ENCODE measurements around the gene ACTA1.
"Not testable (repeated sequence)": the region's sequence is repeated elsewhere in the genome, so short reads cannot be mapped to it uniquely, and the experiment has no call there.

ACTA1 gene

DNA sequence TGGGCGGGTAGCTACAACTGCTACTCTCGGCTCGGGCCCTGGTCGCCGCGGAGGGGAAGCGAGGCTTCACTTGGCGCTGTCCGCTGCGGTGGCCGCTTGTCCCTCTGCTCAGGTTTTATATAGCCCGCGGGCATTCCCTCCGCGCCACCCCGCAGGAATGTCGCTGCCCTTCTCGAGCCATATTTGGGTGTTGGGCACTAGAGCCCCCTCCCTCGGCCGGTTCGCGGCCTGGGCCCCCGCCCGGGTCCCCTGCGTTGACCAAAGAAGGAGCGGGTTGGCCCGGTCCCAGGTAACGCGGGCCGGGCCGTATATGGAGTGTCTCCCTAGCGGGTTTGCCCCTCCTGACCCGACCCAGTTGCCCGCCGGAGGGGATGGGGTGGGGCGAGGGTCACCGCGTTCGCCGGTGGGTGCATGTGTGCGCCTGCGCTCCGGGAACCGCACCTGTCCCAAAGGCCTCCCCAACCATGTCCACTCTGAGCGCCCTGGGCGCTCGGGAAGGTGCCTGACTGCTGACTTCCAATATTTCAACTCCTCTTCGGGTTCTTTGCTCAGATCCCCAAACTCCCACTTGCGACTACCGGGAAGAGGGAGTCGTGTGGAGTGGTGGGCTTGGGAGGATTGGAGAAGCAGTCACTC lies at the start of gene ACTA1:
ACTA1 (minus strand) TSS at position 90 of the 636 bp plus-strand sequence. CDS start 979 bp downstream, outside the sequence.
- DNase-seq: no peak

DNA sequence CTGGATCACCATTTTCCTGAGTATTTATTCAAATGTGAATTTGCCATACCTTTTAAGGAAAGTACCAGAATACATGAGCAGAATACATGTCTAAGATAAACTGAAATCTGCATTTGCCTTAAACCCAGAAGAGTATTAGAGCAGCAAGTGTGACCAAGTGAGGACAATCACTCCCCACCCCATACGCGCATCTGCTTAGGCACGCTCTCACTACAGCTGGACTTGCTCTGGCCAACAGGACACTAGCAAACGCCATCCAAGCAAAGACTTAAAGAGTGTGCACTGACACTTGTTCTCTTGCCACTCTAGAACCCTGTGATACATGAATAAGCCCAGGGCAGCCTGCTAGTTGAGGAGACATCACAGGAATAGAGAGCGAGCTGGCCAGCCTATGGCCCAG lies 48.6 kb upstream of the ACTA1 start:
- DNase-seq: no peak

DNA sequence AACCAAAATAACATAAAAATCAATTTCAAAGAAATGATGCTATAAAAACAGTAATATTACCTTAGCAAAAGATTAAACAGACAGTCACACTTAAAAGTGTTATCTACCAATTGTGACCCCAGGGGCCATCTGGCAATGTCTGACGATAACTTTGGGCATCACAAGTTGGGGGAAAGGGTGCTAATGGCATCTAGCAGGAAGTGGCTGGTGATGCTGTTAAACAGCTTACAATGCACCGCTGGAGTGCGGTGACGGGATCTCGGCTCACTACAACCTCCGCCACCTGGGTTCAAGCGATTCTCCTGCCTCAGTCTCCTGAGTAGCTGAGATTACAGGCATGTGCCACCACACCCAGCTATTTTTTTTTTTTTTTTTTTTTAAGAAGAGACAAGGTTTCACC lies 46.6 kb upstream of the ACTA1 start:
- no peak for DNase-seq

DNA sequence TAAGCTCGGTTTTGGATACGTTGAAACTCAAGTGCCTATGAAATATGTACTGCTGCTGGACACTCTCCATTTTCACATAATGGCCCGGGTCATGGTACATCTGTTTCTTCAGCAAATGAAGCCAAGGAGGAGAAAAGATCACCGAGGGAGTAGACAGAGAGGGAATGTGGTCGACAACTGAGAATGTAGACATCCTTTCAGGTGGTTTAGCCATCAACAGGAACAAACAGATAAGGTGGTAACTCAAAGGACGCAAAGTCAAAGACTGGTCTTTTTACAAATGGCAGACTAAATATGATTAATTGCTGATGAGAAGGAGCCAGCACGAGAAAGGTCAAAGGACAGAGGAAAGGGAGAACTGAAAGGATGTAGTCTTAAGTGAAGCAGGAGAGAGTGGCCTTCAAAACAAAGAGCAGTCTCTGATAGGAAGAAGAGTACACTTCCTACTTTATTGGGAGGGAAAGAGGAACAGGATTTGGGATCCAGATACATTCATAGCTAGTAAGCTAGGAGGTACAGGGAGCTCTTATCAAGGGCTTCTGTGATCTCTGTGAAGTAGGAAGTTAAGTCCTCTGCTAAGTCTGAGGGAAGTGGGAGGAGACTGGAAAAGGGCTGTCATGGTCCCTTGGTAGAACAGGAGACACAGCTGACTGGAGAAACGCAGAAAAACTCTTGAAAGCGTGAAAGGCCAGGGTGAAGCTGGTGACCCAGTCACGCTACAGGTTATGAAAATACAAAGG lies 45.9 kb upstream of the ACTA1 start:
- no peak for DNase-seq

DNA sequence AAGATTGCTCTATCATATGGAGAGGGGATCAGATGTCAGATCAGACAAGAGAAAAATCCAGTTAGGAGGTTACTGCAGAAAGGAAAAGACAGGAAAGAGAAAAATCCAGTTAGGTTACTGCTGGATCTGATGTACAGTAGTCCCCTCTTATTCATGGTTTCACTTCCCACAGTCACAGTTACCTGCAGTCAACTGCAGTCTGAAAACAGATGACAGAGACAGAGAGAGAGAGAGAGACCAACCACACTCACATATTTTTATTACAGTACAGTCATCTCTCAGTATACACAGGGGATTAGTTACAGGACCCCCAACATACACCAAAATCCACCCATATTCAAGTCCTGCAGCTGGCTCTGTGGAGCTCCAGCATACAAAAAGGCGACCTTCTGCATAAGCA lies 45.0 kb upstream of the ACTA1 start:
- no peak for DNase-seq

DNA sequence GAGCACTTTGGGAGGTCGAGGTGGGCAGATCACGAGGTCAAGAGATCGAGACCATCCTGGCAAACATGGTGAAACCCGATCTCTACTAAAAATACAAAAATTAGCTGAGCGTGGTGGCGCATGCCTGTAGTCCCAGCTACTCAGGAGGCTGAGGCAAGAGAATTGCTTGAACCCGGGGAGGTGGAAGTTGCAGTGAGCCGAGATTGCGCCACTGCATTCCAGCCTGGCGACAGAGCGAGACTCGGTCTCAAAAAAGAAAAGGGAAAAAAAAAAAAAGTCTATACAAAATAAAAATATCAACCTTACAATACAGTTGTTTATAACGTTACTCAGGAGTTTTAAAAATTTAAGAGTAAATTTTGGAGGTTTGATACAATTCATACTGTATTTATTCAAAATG lies 42.0 kb upstream of the ACTA1 start:
- DNase-seq: not testable (repeated sequence)

DNA sequence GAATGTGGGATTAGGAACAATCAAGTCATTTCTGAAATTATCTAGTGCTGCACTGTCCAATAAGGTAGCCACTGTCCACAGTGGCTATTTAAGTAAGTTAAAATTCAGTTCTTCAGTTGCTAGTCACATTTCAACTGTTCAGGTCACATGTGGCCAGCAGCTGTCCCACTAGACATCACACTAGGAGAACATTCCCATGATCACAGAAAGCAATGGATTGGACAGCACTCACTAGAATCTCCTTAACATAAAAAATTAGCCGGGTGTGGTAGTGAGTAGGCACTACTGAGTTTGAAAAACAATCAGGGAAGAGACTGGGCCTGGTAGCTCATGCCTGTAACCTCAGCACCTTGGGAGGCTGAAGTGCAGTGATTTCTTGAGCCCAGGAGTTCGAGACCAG lies 40.6 kb upstream of the ACTA1 start:
- no peak for DNase-seq

DNA sequence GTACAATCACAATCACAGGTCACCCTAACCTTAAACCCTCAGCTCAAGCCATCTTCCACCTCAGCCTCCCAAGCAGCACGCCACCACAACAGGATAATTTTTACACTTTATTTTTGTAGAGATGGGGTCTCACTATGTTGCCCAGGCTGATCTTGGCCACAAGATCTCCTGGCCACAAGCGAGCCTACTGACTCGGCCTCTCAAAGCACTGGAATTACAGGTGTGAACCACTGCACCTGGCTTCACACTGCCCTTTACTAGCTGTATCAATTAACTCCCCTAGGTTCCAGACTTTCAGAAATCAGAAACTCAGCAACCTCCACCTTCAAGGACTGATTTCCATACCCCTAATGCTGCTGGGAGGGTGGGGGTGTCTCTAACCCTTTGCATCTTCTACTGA lies 37.3 kb upstream of the ACTA1 start:
- DNase-seq: no peak

DNA sequence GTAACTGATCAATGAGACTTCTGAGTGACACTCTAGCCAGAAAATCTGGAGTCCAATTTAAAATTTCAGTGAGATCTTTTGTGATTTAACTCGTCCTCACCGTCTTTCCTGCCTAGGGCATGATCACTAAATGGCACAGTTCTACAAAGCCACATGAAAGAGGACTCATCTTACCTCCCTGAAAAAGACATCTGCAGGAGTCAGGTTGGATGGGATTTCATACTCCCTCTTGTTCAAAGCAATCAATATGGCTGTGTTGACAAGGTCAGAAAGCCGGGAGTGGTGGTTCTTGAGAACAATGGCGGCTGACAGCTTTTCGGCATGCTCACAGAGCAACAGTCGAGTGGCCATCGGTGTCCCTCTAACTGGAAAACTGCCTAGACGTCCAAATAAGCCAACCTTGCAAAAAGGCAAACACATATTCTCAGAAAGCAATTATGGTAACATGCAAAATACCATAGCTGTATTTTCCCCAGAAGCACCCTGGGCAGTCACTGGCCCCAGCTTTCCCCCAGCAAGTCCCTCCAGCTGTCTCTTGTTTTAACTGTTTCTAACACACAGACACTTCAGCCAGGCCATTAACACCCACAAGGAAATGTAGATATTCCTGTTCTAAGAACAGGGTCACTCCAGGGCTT lies 36.6 kb upstream of the ACTA1 start:
- DNase-seq: no peak

DNA sequence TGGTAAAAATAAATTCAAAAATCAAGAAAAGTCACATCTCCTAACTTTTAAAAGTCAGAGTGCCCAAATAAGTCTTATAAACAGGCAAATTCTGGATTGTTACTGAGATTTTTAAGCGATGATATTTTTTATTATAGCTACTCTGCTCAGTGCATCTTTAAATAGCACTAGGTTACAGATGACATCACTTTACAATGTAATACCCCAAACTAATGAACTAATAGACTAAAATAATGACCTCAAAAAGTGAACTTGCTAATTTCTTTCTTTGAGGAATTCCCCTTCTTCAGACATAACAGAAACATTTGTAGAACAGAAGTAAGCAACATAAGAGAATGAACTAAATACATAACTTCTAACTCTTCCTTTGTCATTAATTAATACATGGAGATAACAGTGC lies 33.0 kb upstream of the ACTA1 start:
- DNase-seq: no peak

DNA sequence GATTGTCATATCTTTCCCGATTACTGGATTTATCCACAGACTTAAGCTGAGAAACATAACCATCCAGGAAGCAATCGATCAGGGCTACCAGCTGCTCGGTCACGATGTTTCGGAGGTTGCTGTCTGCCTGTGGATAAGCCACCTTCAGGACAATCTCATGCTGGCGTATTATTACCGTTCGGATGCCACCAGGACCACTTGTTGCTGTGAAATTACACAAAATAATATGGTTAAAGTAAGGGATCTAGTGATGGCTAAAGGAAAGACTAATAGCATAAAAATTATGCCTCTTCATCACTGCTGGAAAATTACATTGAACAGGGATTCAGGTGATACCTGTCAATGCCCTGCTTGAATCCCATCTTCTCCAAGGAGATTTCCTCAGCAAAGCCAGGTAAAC lies 30.8 kb upstream of the ACTA1 start:
- no peak for DNase-seq

DNA sequence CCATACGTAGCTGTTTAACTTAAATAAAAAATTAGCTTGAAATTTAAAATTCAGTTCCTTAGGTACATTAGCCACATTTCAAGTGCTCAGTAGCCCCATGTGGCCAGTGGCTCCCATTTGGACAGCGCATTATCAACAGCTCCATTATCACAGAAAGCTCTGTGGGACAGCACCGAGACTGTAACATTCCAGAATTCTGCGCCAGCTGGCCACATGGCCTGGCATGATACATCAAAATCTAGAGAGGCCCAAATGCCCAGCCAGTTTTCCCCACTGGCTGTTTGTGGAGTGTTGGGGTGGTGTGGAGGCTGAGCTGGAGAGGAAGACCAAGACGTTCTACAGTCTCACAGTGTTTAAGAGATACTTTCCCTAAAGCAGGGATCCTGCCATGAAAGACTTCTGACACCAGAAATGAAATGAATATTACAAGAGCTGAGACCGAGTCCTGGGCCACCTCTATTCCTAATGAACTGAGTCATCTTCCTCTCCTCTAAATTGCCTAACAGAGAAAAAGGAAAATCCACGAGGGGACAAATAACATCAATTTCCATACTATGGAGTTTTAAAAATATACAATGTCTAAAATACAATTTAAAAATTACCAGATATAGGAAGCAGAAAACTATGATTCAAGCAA lies 27.3 kb upstream of the ACTA1 start:
- DNase-seq: no peak

DNA sequence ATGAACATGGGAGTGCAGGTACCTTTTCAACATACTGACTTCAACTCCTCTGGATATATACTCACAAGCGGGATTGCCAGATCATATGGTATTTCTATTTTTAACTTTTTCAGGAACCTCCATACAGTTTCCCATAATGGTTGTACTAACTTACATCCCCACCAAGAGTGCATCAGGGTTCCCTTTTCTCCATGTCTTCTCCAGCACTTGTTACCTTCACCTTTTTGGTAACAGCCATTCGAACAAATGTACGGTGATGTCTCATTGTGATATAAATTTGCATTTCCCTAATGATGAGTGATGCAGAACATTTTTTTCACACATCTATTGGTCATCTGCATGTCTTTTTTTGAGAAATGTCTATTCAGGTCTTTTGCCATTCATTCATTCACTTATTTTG lies 25.9 kb upstream of the ACTA1 start:
- no peak for DNase-seq

DNA sequence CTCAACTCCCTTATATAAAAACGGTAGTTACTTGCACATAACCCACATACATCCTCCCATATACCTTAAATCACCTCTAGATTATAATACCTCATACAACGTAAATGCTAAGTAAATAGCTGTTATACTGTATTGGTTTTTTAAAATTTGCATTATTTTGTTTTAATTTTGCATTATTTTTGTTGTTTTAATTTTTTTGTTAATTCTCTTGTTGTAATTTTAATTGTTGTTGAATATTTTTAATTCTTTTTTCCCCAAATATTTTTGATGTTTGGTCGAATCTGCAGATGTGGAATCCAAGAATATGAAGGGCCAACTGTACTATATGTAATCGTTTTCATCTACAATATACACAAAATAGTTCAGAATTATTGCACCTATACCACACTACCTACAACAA lies 23.5 kb upstream of the ACTA1 start:
- DNase-seq: no peak

DNA sequence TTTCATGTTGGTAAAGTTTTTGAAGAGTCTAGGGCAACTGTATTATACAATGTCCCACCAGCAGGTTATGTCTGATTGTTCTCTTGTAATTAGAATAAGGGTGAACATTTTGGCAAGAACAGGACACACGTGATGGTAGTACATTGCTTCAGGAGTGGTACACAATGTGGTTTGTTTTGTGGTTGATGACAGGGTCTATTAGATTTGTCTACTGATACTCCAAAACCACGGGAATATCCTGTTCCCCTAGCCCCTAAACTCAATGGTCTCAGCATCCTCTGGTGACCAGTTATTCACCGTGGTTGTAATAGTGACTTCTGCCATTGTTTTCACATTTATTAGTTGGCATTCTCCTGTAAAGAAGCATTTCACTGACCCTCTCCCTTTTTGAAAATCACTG lies 22.1 kb upstream of the ACTA1 start:
- no peak for DNase-seq

DNA sequence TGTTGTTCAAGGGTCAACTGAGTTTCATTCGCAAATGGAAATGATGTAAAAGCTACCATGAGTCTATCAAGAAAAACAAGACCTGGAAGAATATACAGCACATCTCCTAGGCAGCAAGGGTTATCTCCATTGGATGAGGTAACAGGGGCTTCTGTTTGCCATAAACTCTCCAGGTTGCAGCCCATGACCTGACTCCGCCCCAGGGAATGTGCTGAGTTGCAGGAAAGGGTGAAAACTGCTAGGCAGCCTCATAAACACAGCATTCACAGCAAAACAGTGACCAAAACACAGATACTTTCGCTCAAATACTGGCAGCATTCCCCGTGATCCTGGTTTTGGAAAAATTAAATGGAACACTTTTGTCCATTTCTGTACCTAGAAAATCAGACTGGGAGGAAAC lies 20.2 kb upstream of the ACTA1 start:
- DNase-seq: no peak

DNA sequence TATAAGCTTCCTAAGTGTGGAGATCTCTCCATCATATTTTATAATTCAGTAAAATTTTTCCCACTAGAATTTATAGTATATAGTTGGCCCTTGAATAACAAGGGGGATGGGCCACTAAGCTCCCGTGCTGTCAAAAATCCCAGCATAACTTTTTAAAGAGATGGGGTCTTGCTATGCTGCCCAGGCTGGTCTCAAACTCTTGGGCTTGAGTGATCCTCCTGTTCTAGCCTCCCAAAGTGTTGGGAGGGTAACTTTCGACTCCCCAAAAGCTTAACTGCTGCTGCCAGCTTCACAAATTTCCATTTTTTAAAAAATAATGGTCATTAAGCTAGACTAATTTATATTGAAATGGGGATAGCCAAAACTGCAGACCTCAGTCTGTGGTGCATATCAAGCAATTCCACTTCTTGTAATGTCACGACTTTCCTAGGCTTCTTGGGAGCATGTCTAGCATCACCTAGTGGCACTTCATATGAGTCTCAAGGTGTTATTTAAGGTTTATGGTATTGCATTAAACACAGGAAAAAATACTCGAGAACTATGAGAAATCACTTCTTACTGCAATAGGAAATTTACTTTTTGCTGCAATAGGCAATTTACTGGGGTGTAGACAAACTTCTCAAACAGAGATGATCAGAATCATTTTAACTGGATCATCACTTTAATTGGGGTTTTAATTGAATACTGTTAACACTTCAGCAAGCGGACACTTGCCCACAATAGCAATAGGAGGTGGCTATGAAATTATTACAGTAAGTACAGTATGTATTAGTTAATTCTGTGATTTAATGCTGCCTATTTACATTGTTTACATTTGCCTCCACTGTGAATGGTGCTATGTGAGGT lies 19.3 kb upstream of the ACTA1 start:
- no peak for DNase-seq

DNA sequence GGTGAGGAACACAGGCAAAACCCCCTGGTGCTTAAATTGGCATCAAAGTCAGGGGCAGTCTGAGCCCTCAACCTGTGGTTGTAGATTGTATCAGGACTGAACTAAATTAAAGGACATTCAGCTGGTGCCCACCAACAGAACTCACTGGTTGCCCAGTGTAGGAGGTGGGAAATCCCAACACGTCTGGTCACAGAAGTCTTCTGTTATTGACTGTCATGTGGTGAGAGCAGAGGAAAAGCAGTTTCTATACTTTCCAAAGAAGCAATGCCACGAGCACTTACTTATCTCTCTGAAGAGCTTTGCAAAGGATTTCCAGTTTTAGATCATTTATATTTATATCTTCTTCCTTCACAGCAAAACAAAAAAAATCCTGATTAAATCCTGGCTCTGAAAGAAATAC lies 15.0 kb upstream of the ACTA1 start:
- no peak for DNase-seq

DNA sequence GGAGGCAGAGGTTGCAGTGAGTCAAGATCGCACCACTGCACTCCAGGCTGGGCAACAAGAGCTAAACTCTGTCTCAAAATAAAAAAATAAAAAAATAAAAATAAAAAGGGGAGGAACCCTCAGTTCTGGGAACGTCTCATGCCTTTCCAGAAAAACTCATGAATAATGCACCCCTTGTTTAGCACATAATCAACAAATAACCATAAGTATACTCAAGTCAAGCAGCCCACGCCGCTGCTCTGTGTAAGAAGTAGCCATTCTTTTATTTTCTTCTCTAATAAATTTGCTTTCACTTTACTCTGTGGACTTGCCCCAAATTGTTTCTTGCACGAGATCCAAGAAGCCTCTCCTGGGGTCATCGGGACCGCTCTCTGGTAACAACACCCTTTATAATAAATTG lies 14.5 kb upstream of the ACTA1 start:
- DNase-seq: no peak

DNA sequence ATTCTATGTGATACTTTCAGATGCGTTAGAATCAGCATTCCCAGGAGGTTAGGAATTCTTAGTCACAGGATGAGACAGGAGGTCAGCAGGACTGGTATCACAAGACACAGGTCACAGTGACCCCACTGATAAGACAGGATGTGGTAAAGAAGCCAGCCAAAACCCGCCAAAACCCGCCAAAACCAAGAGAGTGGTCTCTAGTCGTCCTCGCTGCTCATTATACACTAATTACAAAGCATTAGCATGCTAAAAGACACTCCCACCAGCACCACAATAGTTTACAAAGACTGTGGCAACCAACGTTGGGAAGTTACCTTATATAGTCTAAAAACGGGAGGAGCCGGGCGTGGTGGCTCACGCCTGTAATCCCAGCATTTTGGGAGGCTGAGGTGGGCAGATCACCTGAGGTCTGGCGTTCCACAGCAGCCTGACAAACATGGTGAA lies 13.9 kb upstream of the ACTA1 start:
- no peak for DNase-seq

DNA sequence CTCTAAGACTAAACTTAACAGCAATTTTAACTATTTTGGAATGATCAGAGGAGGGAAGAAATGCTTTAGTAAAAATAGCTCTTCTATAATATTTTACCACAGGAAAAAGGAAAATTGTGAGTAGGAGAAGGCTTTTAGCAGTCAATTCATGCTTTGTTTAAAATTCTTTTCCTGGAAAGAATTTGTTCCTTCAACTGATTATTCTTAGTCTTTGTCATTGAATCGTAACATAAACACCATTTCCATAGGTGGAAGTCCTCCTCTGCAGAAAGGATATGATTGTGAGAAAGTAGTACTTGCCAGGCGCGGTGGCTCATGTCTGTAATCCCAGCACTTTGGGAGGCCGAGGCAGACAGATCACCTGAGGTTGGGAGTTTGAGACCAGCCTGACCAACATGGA lies 11.9 kb upstream of the ACTA1 start:
- DNase-seq: no peak

DNA sequence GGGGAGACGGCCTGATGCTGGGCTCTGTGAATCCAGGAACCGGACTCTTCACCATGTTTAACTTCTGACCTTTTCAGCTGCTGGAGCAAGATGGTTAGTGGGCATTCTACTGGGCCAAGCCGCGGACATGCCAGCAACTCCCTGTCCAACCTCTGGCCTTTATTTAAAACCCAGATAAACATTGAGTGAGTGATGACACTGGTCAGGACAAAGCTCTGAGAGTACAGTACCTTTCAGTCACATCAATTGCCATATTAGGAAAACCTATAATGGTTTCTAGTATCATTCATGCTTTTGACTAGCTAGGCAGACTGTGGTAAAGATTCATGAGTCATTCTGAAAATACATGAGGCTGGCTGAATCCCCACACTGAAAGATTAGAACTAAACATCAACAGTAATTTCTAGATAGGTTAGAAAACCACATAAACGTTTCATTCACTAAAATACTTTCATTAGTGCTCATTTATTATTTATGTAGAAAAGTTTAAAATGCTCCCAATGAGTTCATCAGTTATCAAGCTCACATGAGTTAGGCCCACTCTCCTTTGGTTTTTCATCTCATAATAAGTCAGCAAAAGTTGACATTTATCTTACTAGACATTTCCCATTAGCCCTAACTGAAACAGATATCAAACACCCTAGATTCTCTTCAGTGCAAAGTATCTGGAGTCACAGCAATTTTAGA lies 7.1 kb upstream of the ACTA1 start:
- DNase-seq: no peak

All from NCI-H774 (cell line).